PC-3 (cell line): ENCODE measurements around the gene MEIOSIN.

ENCODE experiments used
- EZH2 ChIP-seq: fragments of 300-600 bp; sonication (generic); IDR thresholded peaks from one replicate; pipeline ENCODE4 v1.6.1; 2017; ENCODE audit warnings: antibody characterized with exemption, mild to moderate bottlenecking, low read length; ENCODE audit not compliant: unreplicated experiment
- EZH2phosphoT487 ChIP-seq: fragments of 300-600 bp; sonication (generic); IDR thresholded peaks from 2 replicates; pipeline ENCODE4 v1.6.1; 2018; ENCODE audit warnings: mild to moderate bottlenecking, antibody characterized with exemption, low read length, borderline replicate concordance
- TF ChIP-seq, protein P1 (sequence below): fragments of 300-600 bp; sonication (generic); conservative IDR thresholded peaks from 2 replicates; pipeline ENCODE4 v1.5.1; 2017; ENCODE audit warnings: antibody characterized with exemption, low read depth, mild to moderate bottlenecking, low read length

DNA sequence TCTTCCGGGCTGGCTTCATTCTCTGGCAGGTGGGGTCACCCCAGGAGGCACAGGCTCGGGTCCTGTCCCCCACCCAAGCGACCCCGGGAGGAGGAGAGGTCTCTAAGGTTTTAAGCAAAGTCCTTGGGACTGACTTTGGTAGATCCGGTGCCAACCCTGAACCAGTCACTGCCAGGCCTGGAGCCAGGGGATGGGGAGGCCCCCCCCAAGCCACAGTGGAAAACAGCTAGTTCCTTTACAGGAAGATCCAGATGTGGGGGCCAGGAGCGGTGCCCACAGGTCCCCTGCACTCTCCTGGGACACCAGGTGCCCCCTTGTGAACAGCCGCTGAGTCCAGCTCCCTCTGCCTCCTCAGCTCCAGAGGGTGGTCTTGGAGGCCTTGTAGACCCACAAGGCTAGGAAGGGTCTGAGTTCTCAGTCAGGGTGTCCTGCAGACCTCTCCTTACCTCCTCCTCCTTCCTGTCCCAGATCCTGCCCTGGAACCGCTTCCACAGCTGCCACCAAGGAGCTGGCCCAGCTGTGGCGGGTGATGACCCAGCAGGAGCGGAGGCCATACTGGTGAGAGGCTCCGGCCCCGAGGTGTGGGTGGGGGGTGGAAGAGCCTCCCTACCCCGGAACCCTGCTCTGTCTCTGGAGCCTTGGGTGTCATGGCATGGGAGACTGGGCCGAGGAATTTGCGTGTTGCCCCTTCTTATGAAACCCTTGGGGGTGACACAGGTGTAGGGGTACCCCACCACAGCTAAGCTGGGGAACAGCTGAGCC is 29.8 kb downstream of the MEIOSIN start:
- TF ChIP-seq, protein P1, sequence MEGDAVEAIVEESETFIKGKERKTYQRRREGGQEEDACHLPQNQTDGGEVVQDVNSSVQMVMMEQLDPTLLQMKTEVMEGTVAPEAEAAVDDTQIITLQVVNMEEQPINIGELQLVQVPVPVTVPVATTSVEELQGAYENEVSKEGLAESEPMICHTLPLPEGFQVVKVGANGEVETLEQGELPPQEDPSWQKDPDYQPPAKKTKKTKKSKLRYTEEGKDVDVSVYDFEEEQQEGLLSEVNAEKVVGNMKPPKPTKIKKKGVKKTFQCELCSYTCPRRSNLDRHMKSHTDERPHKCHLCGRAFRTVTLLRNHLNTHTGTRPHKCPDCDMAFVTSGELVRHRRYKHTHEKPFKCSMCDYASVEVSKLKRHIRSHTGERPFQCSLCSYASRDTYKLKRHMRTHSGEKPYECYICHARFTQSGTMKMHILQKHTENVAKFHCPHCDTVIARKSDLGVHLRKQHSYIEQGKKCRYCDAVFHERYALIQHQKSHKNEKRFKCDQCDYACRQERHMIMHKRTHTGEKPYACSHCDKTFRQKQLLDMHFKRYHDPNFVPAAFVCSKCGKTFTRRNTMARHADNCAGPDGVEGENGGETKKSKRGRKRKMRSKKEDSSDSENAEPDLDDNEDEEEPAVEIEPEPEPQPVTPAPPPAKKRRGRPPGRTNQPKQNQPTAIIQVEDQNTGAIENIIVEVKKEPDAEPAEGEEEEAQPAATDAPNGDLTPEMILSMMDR, result no peak
- TF ChIP-seq EZH2, result no peak
- no peak for TF ChIP-seq EZH2phosphoT487
